GM13976 (cell line): ENCODE data around the gene CDCA7.
"Not testable (repeated sequence)": the region's sequence is repeated elsewhere in the genome, so short reads cannot be mapped to it uniquely, and the experiment has no call there.

Experiments used
- DNase-seq: peaks from one replicate; pipeline ENCODE4 v3.0.0; 2012; ENCODE audit warnings: low spot score
- in situ Hi-C: fragments of 300-500 bp; cut with MboI; formaldehyde crosslinking; loops from one replicate; pipeline ENCODE4 v1.12.0; 2022; ENCODE audit warnings: low sequenced_read_pairs, mixed read lengths, inconsistent platforms; ENCODE audit not compliant: unreplicated experiment
- TF ChIP-seq, protein P1 (sequence below): IDR thresholded peaks from 2 replicates; pipeline ENCODE4 v1.5.1; 2012; ENCODE audit warnings: borderline replicate concordance, mild to moderate bottlenecking; ENCODE audit not compliant: insufficient read depth; ENCODE audit errors: extremely low read depth, missing control alignments, control extremely low read depth

The CDCA7 gene

DNA sequence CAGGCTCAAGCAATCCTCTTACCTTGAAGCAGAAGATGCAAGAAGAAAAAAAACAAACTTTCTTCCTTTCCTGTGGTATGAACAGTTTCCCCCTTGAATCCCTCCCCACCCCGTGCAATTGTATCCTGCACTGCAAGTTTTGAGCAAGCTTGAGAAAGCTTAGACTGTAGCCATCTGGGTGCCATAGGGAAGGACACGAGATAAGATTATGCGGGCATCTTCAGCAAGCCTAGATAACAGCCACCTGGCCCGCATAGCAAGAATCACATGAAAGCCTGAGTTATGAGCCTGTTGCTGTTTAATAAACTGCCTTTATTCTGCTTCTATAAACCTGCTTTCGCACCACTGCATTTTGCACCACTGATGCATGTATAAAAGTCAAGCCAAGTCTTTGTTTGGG is 27.3 kb upstream of the CDCA7 start:
- in situ Hi-C loops = no loop called here
- TF ChIP-seq, protein P1, sequence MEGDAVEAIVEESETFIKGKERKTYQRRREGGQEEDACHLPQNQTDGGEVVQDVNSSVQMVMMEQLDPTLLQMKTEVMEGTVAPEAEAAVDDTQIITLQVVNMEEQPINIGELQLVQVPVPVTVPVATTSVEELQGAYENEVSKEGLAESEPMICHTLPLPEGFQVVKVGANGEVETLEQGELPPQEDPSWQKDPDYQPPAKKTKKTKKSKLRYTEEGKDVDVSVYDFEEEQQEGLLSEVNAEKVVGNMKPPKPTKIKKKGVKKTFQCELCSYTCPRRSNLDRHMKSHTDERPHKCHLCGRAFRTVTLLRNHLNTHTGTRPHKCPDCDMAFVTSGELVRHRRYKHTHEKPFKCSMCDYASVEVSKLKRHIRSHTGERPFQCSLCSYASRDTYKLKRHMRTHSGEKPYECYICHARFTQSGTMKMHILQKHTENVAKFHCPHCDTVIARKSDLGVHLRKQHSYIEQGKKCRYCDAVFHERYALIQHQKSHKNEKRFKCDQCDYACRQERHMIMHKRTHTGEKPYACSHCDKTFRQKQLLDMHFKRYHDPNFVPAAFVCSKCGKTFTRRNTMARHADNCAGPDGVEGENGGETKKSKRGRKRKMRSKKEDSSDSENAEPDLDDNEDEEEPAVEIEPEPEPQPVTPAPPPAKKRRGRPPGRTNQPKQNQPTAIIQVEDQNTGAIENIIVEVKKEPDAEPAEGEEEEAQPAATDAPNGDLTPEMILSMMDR = no peak

GRCh38 chr2:173333003-173333402 is 21.7 kb upstream of the CDCA7 start:
- in situ Hi-C loops, DNase-seq: not testable (repeated sequence)

More for the DNA sequence above, 27.3 kb upstream of the CDCA7 start:
- DNase-seq = no peak

DNA sequence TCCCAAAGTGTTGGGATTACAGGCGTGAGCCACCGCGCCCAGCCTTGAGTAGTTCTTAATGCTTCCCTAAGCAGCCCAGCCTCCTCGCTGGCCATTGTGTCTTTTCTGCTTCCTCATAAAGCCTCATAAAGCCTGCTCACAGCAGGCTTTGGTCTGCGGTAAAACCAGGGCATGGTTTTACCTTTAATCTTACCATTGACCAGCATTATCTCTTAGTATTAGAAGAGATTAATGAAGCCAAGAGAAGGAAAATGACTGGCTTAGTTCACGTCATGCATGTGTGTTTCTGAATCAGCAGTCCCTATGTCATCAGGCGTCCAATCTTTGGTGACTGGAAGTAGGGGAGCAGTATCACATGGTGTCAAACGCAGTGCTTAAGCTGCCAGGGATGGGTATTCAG is 14.9 kb upstream of the CDCA7 start:
- DNase-seq = no peak
- in situ Hi-C loops = no loop called here
- TF ChIP-seq, protein P1 = no peak

- DNase-seq = no peak
- TF ChIP-seq, protein P1 = no peak
- in situ Hi-C loops = no loop called here
Measured at GRCh38 chr2:173343921-173344320, 10.8 kb upstream of the CDCA7 start.

- no peak for DNase-seq
- in situ Hi-C loops = no loop called here
- TF ChIP-seq, protein P1 = no peak
Measured at GRCh38 chr2:173346035-173346434, 8.6 kb upstream of the CDCA7 start.

GRCh38 chr2:173347305-173348168 is 7.1 kb upstream of the CDCA7 start:
- no peak for DNase-seq
- TF ChIP-seq, protein P1 = no peak
- in situ Hi-C loops = no loop called here

DNA sequence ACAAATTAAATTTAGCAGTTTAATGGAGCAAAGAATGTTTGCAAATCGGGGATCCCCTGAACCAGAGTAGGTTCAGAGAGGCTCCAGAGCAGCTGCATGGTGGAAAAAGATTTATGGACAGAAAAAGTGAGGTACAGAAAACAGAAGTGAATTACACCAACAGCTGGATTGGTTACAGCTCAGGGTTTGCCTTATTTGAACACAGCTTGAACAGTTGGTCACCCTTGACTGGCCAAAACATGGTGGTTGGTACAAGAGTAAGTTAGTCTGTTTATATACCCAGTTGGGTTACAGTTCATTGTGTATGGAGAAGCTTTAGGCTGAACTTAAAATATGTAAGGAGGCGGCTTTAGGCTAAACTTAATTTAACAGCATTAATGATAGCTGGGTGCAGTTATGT is 5.4 kb upstream of the CDCA7 start:
- in situ Hi-C loops = no loop called here
- TF ChIP-seq, protein P1 = no peak
- DNase-seq = no peak
